Heart left ventricle (tissue), 13 donors: ENCODE measurements around the gene DOCK4.

ENCODE experiments used
- POLR2A ChIP-seq, 2 donors: fragments of 450-650 bp; IDR thresholded peaks; one replicate each; pipeline ENCODE4 v1.6.1; 2017; ENCODE audit warnings: antibody characterized with exemption in 2 of 2, mild to moderate bottlenecking in 2 of 2, moderate library complexity in 2 of 2
- TF ChIP-seq, protein P1 (sequence below), 12 donors: fragments of 200-600 bp; sonication (generic) in 4 of 12; IDR thresholded peaks; one replicate each; pipeline versions ENCODE4 v1.5.0 to v1.8.0; 2018 to 2022; ENCODE audit warnings: antibody characterized with exemption in 12 of 12, mild to moderate bottlenecking in 5 of 12
- donor health status: ischemic (EF 13 %, LVEDD 7.1; RV severe dilation, severe dysfunction).
- donor health status: DM: no; HTN: yes; CAD: no.
- donor health status: DM: no; HTN: no; CAD: no.
- donor health status: ischemic (EF 25% LVEDD 6.9; RV normal size, moderate dysfunction).
- donor health status: ischemic (EF 25% LVEDD 5.7; RV mildly dilated, moderate dysfunction).
- donor health status: ischemic (EF 35%, LVEDD 5.7; RV mildly dilated, moderate dysfunction).
- donor health status: nonischemic (EF 11% LVEDD 7.7; RV severe dilation, severe dysfunction).
- donor health status: DM: yes; HTN: yes; CAD: no.
- donor health status: PGD.
- donor health status: ischemic (EF 29% LVEDD 5.4; RV normal size, mild dysfunction).
- donor health status: nonischemic (EF 23%, LVEDD 6.1; RV moderate dilation, normal function).

DNA sequence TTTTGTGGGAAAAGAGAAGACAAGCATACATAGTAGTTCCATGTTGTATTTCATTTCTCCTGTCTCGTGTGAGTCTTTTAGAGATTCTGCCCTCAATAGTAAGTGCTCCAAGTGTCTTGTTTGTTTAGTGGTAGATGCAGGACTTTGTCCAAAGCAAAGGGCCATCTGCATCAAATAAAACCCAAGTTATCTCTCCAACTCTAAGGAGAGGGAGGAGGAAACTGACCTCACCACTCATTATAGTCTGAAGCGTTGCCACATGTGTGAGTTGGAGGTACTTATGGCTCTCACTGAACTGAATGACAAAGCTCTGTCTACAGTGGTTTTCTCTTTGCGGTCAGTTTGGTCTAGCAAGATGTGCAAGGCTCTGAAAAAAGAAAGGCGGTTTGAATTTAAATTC lies 272.6 kb downstream of the DOCK4 start:
- TF ChIP-seq POLR2A (IDR thresholded peaks at IDR 0.05): no peak
- TF ChIP-seq, protein P1, sequence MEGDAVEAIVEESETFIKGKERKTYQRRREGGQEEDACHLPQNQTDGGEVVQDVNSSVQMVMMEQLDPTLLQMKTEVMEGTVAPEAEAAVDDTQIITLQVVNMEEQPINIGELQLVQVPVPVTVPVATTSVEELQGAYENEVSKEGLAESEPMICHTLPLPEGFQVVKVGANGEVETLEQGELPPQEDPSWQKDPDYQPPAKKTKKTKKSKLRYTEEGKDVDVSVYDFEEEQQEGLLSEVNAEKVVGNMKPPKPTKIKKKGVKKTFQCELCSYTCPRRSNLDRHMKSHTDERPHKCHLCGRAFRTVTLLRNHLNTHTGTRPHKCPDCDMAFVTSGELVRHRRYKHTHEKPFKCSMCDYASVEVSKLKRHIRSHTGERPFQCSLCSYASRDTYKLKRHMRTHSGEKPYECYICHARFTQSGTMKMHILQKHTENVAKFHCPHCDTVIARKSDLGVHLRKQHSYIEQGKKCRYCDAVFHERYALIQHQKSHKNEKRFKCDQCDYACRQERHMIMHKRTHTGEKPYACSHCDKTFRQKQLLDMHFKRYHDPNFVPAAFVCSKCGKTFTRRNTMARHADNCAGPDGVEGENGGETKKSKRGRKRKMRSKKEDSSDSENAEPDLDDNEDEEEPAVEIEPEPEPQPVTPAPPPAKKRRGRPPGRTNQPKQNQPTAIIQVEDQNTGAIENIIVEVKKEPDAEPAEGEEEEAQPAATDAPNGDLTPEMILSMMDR (IDR thresholded peaks at IDR 0.05): no peak
